Ecto neural progenitor cell (in vitro differentiated cells): ENCODE data around the gene USP43.
A peak's percentile ranks its signal among the peaks of the same experiment; 100 is the strongest.
"Not testable (repeated sequence)": the region's sequence is repeated elsewhere in the genome, so short reads cannot be mapped to it uniquely, and the experiment has no call there.

Experiments
- DNase-seq: peaks from one replicate; pipeline ENCODE4 v3.0.0-alpha.2; 2018; ENCODE audit warnings: low spot score

USP43 gene, protein sequence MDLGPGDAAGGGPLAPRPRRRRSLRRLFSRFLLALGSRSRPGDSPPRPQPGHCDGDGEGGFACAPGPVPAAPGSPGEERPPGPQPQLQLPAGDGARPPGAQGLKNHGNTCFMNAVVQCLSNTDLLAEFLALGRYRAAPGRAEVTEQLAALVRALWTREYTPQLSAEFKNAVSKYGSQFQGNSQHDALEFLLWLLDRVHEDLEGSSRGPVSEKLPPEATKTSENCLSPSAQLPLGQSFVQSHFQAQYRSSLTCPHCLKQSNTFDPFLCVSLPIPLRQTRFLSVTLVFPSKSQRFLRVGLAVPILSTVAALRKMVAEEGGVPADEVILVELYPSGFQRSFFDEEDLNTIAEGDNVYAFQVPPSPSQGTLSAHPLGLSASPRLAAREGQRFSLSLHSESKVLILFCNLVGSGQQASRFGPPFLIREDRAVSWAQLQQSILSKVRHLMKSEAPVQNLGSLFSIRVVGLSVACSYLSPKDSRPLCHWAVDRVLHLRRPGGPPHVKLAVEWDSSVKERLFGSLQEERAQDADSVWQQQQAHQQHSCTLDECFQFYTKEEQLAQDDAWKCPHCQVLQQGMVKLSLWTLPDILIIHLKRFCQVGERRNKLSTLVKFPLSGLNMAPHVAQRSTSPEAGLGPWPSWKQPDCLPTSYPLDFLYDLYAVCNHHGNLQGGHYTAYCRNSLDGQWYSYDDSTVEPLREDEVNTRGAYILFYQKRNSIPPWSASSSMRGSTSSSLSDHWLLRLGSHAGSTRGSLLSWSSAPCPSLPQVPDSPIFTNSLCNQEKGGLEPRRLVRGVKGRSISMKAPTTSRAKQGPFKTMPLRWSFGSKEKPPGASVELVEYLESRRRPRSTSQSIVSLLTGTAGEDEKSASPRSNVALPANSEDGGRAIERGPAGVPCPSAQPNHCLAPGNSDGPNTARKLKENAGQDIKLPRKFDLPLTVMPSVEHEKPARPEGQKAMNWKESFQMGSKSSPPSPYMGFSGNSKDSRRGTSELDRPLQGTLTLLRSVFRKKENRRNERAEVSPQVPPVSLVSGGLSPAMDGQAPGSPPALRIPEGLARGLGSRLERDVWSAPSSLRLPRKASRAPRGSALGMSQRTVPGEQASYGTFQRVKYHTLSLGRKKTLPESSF

DNA sequence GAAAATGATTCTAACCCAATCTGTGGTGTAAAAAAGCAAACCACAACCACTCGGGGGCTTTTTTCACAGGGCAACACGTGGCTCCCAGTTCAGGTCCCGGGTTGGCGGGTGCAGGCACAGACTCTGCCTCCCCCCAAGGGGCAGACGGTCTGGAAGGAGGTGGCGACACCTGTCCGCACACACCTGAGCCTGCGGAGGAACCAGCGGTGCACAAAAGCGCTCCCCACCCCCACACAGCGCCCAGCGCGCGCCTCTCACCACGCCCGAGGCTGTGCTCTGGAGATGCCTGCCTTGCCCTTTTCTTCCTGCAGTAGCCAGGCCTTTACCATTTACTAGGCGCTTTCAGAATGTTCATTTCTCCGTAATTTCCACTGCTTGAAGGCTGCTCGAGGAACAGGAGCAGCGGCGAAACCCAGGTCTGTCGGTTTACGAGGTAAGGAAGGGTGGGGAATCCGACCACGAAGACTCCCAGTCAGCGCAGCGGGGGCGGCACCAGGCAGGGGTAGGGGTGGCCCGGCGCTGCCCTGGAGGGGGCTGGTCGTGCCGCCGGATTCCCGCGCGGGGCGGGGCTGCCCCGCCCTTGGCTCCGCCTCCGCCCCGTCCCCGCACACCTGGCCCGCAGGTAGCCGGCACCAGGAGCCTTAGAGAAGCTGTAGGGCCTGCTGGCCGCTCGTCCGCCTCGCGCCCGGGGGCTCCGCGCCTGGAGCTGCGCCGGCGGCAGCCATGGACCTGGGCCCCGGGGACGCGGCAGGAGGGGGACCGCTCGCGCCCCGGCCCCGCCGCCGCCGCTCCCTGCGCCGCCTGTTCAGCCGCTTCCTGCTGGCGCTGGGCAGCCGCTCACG, at the start of gene USP43:
Gene USP43 (plus strand): TSS at position 608 of the 842 bp plus-strand sequence. CDS start 116 bp downstream, at position 724.
- DNase-seq: peak; percentile 72

DNA sequence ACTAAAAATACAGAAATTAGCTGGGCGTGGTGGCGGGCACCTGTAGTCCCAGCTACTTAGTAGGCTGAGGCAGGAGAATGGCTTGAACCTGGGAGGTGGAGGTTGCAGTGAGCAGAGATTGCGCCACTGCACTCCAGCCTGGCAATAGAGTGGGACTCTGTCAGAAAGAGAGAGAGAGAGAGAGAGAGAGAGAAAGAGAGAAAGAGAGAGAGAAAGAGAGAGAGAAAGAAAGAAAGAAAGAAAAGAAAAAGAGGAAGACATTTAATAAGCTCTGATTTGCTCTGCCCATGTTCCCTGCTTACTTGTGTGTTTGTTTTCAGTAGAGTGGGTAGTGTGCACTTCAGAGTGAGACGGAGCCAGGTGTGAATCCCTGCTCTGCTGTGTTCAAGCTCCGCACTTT, 47.7 kb upstream of the USP43 start:
- not testable (repeated sequence) for DNase-seq

DNA sequence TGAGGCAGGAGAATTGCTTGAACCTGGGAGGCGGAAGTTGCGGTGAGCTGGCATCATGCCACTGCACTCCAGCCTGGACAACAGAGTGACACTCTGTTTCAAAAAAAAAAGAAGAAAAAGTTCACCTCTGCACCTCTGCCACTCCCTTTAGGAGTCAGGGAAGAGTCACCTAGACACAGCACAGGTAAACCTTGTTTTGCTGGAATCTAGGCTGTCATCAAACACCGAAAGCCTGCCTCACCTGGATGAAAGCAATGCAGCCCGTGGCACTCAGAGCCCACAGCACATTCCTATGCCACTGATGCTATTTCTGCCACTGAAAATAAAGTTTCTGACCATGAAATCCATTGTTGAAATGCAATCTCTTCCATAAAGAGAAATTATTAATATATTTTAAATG, 46.7 kb upstream of the USP43 start:
- DNase-seq: no peak

DNA sequence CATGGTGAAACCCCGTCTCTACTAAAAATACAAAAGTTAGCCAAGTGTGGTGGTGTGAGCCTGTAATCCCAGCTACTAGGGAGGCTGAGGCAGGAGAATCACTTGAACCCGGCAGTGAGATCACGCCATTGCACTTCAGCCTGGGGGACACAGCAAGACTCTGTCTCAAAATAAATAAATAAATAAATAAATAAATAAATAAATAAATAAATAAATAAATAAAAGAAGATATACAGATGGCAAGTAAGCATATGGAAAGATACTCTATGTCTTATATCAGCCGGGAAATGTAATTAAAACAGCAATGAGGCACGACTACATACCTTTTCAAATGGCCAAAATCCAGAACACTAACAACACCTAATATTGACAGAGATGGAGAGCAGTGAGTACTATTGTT, 40.7 kb upstream of the USP43 start:
- not testable (repeated sequence) for DNase-seq

DNA sequence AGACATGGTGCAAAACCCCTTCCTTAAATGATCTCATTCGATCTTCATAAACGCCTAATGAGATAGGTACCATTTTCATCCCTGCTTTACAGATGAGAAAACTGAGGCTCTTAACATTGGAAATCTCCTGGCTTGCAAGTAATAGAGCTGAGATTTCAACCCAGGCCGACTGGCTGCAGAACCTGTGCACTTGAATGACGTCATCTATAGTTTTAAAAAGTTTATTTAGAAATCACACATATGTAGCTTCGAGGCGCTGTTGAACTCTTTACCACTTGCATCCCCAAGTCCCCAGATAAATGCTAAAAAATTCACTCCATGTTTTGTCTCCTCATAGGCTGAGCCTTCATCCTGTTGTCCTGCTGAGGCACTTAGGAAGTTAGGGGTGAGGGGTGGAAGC, 38.9 kb upstream of the USP43 start:
- DNase-seq: no peak

DNA sequence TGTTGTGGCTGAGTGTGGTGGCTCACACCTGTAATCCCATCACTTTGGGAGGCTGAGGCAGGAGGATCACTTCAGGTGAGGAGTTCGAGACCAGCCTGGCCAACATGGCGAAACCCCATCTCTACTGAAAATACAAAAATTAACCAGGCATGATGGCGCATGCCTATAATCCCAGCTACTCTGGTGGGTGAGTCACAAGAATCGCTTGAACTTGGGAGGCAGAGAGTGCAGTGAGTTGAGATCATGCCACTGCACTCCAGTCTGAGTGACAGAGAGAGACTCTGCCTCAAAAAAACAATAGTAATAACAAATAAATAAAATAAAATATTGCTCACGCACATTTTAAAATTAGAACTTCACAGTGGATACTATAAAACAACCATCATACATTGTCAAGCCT, 38.3 kb upstream of the USP43 start:
- not testable (repeated sequence) for DNase-seq

DNA sequence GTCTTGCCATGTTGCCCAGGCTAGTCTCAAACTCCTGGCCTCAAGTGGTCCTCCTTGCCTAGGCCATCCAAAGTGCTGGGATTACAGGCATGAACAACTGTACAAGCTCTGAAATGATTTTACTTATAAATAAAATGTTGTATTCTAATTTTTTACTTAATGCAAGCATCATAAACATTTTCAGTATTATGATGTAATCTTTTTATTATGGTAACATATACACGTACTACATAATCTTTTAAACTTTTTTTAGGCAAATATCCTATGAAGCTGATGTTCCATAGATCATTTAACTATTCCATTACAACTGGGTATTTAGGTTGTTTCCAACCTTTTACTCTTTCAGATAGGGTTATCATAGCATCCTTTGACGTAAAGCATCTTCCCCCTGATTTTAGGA, 33.8 kb upstream of the USP43 start:
- no peak for DNase-seq

DNA sequence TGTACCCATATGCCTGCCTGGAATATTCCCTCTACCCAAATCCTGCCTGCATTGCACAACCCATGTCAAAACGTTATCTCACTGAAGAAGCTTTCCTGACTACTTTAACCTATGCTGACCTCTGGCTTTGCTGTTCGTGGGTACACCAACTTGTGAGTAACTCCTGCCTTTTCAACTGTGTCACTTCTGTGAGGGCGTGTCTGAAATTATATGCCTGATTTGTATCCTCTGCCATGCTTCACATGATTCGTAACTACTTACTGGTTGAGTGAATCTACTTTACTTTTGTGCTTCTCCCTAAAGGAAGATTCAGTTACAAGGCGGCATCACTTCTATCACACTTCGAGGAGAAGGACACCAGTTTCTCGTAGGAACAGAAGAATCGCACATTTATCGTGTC, 33.3 kb upstream of the USP43 start:
- no peak for DNase-seq

DNA sequence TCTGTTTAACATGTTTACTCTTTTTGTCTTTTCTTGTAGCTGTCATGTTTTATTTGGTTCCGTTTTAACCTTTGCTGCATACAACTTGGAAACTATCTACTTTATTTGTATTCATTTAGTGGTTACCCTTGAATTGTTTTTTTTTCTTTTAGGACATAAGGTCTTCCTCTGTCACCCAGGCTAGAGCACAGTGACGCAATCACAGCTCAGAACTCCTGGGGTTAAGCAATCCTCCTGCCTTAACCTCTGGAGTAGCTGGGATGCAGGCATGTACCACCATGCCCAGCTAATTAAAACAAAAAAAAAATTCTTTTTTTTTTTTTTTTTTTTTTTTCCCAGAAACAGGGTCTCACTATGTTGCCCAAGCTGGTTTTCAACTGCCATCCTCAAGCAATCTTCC, 29.8 kb upstream of the USP43 start:
- no peak for DNase-seq

DNA sequence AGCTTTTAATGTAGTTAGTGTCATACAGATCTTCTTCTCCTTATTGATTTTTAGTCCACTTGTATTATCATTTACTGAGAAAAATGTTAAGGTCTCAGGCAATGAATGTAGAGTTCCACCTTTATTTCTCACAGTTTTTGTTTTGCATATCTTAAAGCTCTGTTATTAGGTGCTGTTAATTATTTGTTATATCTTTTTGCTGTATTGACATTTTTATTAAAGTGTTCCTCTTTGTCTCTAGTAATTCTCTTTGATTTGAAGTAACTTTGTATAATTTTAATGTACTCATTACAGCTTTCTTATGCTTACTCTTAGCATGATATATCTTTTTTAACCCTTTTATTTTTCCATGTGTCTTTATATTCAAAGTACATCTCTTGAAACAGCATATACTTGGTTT, 22.4 kb upstream of the USP43 start:
- no peak for DNase-seq

DNA sequence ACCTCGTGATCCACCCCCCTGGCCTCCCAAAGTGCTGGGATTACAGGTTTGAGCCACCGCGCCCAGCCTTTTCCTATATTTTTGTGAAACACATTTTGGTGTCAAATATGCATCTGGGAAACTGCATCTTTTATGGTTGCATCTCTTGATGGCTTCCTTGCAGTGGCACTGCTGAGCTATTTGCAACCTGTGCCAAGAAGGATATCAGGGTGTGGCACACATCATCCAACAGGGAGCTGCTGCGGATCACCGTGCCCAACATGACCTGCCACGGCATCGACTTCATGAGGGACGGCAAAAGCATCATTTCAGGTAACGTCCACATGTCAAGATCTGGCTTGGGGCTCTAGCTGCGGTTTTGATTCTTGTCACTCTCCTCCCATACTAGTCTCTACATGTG, 16.8 kb upstream of the USP43 start:
- no peak for DNase-seq

DNA sequence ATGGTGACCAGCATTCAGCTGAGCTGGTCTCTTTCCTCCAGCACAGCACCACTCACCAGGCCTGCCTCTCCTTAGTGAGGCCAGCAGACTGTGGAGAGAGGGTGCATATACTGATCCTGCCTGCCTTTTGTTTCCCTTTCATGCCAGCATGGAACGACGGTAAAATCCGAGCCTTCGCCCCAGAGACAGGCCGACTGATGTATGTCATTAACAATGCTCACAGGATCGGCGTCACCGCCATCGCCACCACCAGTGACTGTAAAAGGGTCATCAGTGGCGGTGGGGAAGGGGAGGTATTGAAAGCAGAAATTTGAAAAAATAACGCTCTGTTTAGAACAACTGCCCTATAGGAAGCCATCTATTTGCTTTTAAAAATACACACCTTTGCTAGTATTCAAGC, 12.6 kb upstream of the USP43 start:
- no peak for DNase-seq

DNA sequence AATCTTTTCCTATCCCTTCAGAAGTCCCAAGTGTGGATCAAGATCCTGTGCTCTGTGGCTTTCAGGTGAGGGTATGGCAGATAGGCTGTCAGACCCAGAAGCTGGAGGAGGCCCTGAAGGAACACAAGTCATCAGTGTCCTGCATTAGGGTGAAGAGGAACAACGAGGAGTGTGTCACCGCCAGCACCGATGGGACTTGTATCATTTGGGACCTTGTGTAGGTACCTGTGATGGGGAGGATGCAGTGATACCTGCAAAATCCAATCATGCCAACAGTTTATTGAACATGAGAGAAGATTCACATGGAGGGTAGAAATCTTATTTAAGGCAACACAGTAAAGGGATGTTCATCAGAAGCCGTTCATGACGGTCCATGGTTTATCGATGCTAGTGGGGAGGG, 10.0 kb upstream of the USP43 start:
- peak; percentile 27 for DNase-seq

DNA sequence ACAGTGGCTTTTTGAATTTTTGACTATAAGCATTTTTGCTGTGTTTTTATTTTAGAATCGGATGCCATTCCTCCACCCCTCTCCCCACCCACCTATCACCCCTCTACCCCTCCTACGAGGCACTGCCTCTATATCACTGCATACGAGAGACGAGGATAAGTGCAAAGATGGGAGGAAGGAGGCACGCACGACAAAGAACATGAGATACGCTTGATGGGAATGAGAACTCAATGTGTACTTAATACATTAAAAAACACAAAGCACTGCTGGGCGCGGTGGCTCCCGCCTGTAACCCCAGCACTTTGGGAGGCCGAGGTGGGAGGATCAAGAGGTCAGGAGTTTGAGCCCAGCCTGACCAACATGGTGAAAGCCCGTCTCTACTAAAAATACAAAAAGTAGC, 8.8 kb upstream of the USP43 start:
- DNase-seq: peak; percentile 19

DNA sequence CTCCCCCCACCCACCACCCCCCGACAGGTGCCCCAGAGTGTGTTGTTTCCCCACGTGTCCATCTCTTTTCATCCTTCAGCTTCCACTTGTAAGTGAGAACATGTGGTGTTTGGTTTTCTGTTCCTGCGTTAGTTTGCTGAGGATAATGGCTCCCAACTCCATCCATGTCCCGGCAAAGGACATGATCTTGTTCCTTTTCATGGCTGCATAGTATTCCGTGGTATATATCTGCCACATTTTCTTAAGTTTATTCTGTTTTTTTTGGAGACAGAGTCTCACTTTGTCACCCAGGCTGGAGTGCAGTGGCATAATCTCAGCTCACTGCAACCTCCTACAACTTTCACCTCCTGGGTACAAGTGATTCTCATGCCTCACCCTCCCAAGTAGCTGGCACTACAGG, 4.9 kb upstream of the USP43 start:
- not testable (repeated sequence) for DNase-seq

DNA sequence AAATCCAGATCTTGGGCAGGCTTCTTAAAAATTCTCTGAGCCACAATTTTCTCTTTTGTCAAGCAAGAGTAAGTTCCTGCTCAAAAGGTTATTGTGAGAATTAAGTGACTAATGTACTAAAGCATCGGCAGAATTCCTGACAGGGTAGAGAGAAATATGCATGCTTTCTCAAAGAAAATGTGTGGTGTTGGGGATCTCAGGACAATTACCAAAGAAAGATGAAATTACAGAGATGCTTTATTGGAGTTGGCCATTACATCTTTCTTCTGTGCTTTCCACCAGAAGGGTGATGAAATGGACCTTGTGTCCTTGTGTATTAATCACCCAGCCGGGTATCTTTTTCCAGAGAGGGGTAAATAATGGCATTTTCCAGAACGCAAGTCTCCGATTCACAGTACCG, 1.7 kb upstream of the USP43 start:
- no peak for DNase-seq

DNA sequence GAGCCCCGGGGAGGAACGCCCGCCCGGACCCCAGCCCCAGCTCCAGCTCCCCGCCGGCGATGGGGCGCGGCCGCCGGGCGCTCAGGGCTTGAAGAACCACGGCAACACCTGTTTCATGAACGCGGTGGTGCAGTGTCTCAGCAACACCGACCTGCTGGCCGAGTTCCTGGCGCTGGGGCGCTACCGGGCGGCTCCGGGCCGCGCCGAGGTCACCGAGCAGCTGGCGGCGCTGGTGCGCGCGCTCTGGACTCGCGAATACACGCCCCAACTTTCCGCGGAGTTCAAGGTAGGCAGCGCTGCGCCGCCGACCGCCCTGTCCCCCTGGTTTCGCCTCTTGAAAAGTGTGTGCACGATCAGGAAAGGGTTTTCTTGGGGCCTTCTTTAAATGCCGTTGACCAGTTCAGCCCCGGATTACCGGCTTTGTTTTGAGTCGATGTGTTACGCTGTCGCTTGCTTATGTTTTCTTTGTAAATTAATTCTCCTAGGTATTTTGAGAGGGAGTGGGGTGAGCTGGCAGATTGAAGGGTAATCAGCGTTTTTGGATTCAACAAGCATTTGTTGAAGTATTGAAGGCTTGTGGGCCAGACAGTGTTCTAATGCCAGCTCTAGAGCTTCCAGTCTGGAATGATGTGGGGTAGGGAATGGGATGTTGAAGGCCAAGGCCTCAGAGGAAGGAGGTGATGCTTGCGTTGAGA, 681 bp downstream of the USP43 start:
- DNase-seq: peak; percentile 80

DNA sequence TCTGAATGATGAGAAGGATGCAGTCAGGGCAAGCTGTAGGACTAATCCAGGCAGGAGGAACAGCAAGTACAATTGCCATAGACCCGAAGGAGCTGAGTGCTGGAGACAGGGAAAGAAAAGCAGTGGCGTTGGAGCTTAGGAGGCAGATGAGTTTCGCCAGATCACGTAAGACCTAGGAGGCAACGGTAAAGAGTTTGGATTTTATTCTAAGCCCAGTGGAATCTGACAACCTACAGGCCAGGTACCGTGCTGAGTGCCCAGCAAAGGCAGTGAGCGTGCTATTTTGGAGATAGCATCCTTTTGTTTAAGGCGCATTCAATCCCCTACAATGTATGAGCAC, 1.2 kb downstream of the USP43 start:
- no peak for DNase-seq

DNA sequence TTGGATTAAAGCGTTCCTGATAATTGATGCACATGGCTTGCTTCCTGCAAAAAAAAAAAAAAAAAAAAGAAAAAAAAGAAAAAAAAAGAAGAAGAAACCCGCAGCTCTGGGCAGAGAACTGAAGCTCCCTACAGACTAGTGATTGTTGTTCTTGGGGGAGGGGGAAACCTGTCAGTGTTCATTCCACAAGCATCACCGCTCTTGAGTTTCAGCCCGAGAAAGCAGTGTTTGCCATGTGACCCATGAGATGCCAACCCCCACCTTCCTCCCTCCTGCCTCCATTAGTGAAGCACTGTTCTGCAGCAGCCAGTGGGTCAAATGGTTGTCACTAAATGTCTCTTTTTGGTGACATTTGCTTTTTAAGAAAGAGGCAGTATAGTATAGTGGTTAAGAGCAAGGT, 1.7 kb downstream of the USP43 start:
- DNase-seq: no peak

DNA sequence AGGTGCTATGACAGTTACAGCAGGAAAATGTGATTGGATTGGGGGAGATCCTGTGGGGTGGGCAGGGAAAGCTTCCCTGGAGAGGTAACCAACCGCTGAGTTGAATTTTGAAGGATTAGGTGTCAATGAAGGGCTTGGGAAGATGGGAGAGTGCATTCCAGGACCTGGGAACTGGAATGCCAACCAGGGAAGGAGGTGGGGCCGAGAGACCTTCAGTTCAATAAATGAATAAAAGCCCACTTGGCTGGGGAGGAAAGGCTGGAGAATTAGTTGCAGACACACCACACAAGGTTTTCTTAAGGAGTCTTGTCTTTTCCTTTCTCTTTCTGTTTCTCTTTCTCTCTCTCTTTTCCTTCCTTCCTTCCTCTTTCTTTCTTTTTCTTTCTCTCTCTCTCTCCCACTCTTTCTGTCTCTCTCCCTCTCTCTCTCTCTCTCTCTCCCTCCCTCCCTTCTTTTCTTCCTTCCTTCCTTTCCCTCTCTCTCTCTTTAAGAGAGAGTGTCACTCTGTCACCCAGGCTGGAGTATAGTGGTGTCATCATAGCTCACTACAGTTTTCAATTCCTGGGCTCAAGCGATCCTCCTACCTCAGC, 3.3 kb downstream of the USP43 start:
- DNase-seq: no peak
